A549 (cell line): ENCODE data around the gene ANO4. TPM values are rescaled to one million over a fixed set of nuclear protein-coding genes. Genes with fewer than 3 reads are reported as not detected.

ENCODE experiments used
- ATAC-seq, 2 experiments: fragments of 200-7000 bp in 1 of 2; fragments of >200 bp in 1 of 2; cut with Nextera tagmentation in 1 of 2; cut with Tn5 transposase in 1 of 2; 3 replicates each; pipeline versions ENCODE4 v1.8.0 to v1.9.1; 2018 to 2020; ENCODE audit warnings: mild to moderate bottlenecking in 1 of 2, moderate library complexity in 1 of 2
- CTCF ChIA-PET: fragments of 300-600 bp; sonication (Branson Sonifier 250); formaldehyde crosslinking; extraction: SDS; loops from one replicate; lab custom pipeline; 2021; ENCODE audit warnings: antibody characterized with exemption, inconsistent platforms; lab: Yijun Ruan, JAX
- POLR2A ChIA-PET: fragments of 350-600 bp; formaldehyde crosslinking; extraction: SDS; loops from one replicate; lab custom pipeline; 2021; ENCODE audit warnings: antibody characterized with exemption, inconsistent platforms; lab: Yijun Ruan, JAX
- DNase-seq, 2 experiments: peaks; one replicate each; pipeline versions ENCODE4 v3.0.0 to v3.0.0-alpha.2; 2011 to 2016; ENCODE audit warnings: low read depth in 1 of 2, low spot score in 1 of 2
- FAIRE-seq: peaks from 2 replicates; lab custom pipeline; 2011; peaks lifted over from hg19 to GRCh38; lab: Jason Lieb, UNC
- H3K27ac ChIP-seq, 2 experiments: fragments of >200 bp; sonication (Bioruptor Twin); formaldehyde crosslinking; 3 replicates each; pipeline ENCODE4 v1.5.1; 2016 to 2017
- H3K4me1 ChIP-seq: fragments of >200 bp; sonication (Bioruptor Twin); formaldehyde crosslinking; 3 replicates; pipeline ENCODE4 v1.6.1; 2016
- H3K4me2 ChIP-seq: fragments of >200 bp; sonication (Bioruptor Twin); formaldehyde crosslinking; 3 replicates; pipeline ENCODE4 v1.6.1; 2016
- H3K4me3 ChIP-seq: fragments of >200 bp; sonication (Bioruptor Twin); formaldehyde crosslinking; 3 replicates; pipeline ENCODE4 v1.5.1; 2016
- H3K9me3 ChIP-seq: fragments of >200 bp; sonication (Bioruptor Twin); formaldehyde crosslinking; 3 replicates; pipeline ENCODE4 v1.6.1; 2016
- BHLHE40 ChIP-seq: IDR thresholded peaks from 2 replicates; pipeline ENCODE4 v1.6.1; 2012; ENCODE audit warnings: low read depth, low read length, inconsistent platforms
- CBX2 ChIP-seq: fragments of 200-600 bp; sonication (generic); IDR thresholded peaks from 2 replicates; pipeline ENCODE4 v1.6.1; 2016; ENCODE audit warnings: low read depth, mild to moderate bottlenecking, borderline replicate concordance
- CBX8 ChIP-seq: fragments of 200-600 bp; sonication (generic); IDR thresholded peaks from 2 replicates; pipeline ENCODE4 v1.6.1; 2016
- EHF ChIP-seq: fragments of 250-450 bp; sonication (Bioruptor Pico); IDR thresholded peaks from 2 replicates; pipeline ENCODE4 v1.5.0; 2020; ENCODE audit warnings: mild to moderate bottlenecking
- ESRRA ChIP-seq: fragments of 150-350 bp; IDR thresholded peaks from 2 replicates; pipeline ENCODE4 v1.6.1; 2014; ENCODE audit warnings: mild to moderate bottlenecking, low read length, borderline replicate concordance
- FOSB ChIP-seq: fragments of 250-450 bp; sonication (Bioruptor Pico); IDR thresholded peaks from 2 replicates; pipeline ENCODE4 v1.5.0; 2020; ENCODE audit warnings: mild to moderate bottlenecking, moderate library complexity
- HDAC2 ChIP-seq: fragments of 200-600 bp; sonication (generic); IDR thresholded peaks from 2 replicates; pipeline ENCODE4 v1.6.1; 2016
- HMGXB4 ChIP-seq: fragments of 250-450 bp; sonication (Bioruptor Pico); IDR thresholded peaks from 2 replicates; pipeline ENCODE4 v1.5.0; 2021; ENCODE audit warnings: mild to moderate bottlenecking, moderate library complexity, borderline replicate concordance
- HOXB13 ChIP-seq: fragments of 250-450 bp; sonication (Bioruptor Pico); IDR thresholded peaks from 2 replicates; pipeline ENCODE4 v1.5.0; 2020; ENCODE audit warnings: low read depth, mild to moderate bottlenecking, moderate library complexity
- HOXB5 ChIP-seq: fragments of 250-450 bp; sonication (Bioruptor Pico); IDR thresholded peaks from 2 replicates; pipeline ENCODE4 v1.5.0; 2020; ENCODE audit warnings: mild to moderate bottlenecking, moderate library complexity
- JUNB ChIP-seq: fragments of >200 bp; sonication (Bioruptor Twin); formaldehyde crosslinking; IDR thresholded peaks from 2 replicates; pipeline ENCODE4 v1.6.1; 2016
- MYC ChIP-seq: IDR thresholded peaks from 2 replicates; pipeline ENCODE4 v1.6.1; 2012; ENCODE audit warnings: mild to moderate bottlenecking, inconsistent platforms, low read length, improper control_type of control experiment, borderline replicate concordance
- PHF8 ChIP-seq: fragments of 200-600 bp; sonication (generic); IDR thresholded peaks from 2 replicates; pipeline ENCODE4 v1.6.1; 2016; ENCODE audit warnings: low read depth, mild to moderate bottlenecking, antibody characterized with exemption, moderate library complexity, borderline replicate concordance
- RARB ChIP-seq: fragments of 250-450 bp; sonication (Bioruptor Pico); IDR thresholded peaks from 2 replicates; pipeline ENCODE4 v1.8.0; 2021; ENCODE audit warnings: mild to moderate bottlenecking, moderate library complexity
- REST ChIP-seq: fragments of 200-600 bp; sonication (generic); IDR thresholded peaks from 2 replicates; pipeline ENCODE4 v1.6.1; 2016; ENCODE audit warnings: antibody characterized with exemption, mild to moderate bottlenecking, moderate library complexity
- RFX5 ChIP-seq: fragments of 450-650 bp; IDR thresholded peaks from 2 replicates; pipeline ENCODE4 v1.7.1; 2014; ENCODE audit warnings: antibody characterized with exemption, mild to moderate bottlenecking, moderate library complexity
- RNF2 ChIP-seq: fragments of 200-600 bp; sonication (generic); IDR thresholded peaks from 2 replicates; pipeline ENCODE4 v1.6.1; 2016; ENCODE audit warnings: low read depth, mild to moderate bottlenecking, antibody characterized with exemption, moderate library complexity, borderline replicate concordance
- SMC3 ChIP-seq: fragments of >200 bp; sonication (Bioruptor Twin); formaldehyde crosslinking; IDR thresholded peaks from 3 replicates; pipeline ENCODE4 v1.6.1; 2018; ENCODE audit warnings: inconsistent platforms
- TP53 ChIP-seq: fragments of 250-450 bp; sonication (Bioruptor Pico); IDR thresholded peaks from 2 replicates; pipeline ENCODE4 v1.5.0; 2021; ENCODE audit warnings: mild to moderate bottlenecking, moderate library complexity
- ZFP36 ChIP-seq: fragments of 450-650 bp; IDR thresholded peaks from 2 replicates; pipeline ENCODE4 v1.6.1; 2014; ENCODE audit warnings: borderline replicate concordance; ENCODE audit not compliant: partially characterized antibody
- ZNF302 ChIP-seq: fragments of 250-450 bp; sonication (Bioruptor Pico); IDR thresholded peaks from 2 replicates; pipeline ENCODE4 v1.9.0; 2021; ENCODE audit warnings: inconsistent platforms, mild to moderate bottlenecking, moderate library complexity
- ZSCAN20 ChIP-seq: fragments of 250-450 bp; sonication (Bioruptor Pico); IDR thresholded peaks from 2 replicates; pipeline ENCODE4 v1.8.0; 2022; ENCODE audit warnings: mild to moderate bottlenecking, moderate library complexity
- WGBS: methylation state at CpG from one replicate; pipeline ENCODE4 v1.1.6; 2017; ENCODE audit errors: missing lambda C conversion rate; 5-methylcytosine and 5-hydroxymethylcytosine counted together
- polyA plus RNA-seq, 4 experiments: library from polyadenylated mRNA; depleted of rRNA in 3 of 4; stranded (reverse); fragments of >200 nt; fragmentation: RNase III in 1 of 4; extraction: RNeasy Plus Mini Kit Qiagen cat#74134 plus additional on column Dnase treatment in 1 of 4; gene quantifications; 2 replicates in 3 of 4; 3 replicates in 1 of 4; pipeline ENCODE4 v1.2.3, GENCODE V29; 2011 to 2017
- TF ChIP-seq, protein P1 (sequence below): fragments of 450-650 bp; IDR thresholded peaks from 2 replicates; pipeline ENCODE4 v1.6.1; 2014; ENCODE audit warnings: antibody characterized with exemption
- TF ChIP-seq, protein P2 (sequence below): fragments of >200 bp; sonication (Bioruptor Twin); formaldehyde crosslinking; IDR thresholded peaks from 3 replicates; pipeline ENCODE4 v1.6.1; 2016

The ANO4 gene
- polyA plus RNA-seq, 2 of the 4 experiments (the other 2 are of a cell fraction): 0.17 TPM; not detected in 1

DNA sequence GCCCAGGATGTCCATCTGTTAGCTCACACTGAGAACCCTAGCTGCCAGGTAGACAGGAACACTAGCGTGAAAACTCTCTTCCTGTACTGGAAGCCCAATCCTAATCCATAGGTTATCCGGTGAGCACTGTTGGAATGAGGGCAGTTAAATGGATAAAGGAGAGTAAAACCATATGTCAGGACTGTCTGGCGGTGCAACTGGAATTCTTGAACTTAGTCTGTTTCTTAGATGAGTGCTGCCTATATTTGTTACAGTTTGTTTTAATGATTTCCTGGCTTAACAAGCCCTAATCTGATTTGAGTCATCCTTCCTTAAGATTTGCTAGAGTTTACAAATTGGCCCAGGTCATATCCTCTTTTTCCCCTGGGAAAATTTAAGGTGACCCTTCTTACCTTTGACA is 104.7 kb downstream of the ANO4 start:
- CTCF ChIA-PET: no interaction called here
- FAIRE-seq: no peak
- H3K4me3 ChIP-seq: no peak overlapping the region
- TF ChIP-seq ESRRA (no peak), MYC (no peak), RFX5 (no peak), HDAC2 (no peak), PHF8 (no peak), SMC3 (no peak), RNF2 (no peak), REST (no peak), CBX2 (no peak), HMGXB4 (CRISPR knock-in tag) (no peak), TP53 (CRISPR knock-in tag) (no peak), BHLHE40 (no peak), FOSB (CRISPR knock-in tag) (no peak), JUNB (no peak)
- TF ChIP-seq, protein P1, sequence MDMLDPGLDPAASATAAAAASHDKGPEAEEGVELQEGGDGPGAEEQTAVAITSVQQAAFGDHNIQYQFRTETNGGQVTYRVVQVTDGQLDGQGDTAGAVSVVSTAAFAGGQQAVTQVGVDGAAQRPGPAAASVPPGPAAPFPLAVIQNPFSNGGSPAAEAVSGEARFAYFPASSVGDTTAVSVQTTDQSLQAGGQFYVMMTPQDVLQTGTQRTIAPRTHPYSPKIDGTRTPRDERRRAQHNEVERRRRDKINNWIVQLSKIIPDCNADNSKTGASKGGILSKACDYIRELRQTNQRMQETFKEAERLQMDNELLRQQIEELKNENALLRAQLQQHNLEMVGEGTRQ: no peak
- TF ChIP-seq, protein P2, sequence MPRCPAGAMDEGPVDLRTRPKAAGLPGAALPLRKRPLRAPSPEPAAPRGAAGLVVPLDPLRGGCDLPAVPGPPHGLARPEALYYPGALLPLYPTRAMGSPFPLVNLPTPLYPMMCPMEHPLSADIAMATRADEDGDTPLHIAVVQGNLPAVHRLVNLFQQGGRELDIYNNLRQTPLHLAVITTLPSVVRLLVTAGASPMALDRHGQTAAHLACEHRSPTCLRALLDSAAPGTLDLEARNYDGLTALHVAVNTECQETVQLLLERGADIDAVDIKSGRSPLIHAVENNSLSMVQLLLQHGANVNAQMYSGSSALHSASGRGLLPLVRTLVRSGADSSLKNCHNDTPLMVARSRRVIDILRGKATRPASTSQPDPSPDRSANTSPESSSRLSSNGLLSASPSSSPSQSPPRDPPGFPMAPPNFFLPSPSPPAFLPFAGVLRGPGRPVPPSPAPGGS: no peak
- TF ChIP-seq, all 56 proteins: peak for 0
- ATAC-seq (no peak), DNase-seq (no peak)
- no peaks in the 10 kb centered on the region for H3K4me1 ChIP-seq
- H3K4me2 ChIP-seq: no peak overlapping the region
- H3K27ac ChIP-seq: no peak overlapping the region
- POLR2A ChIA-PET: no interaction called here
- WGBS: 33% methylated on average over 3 of the region's 3 CpGs
- H3K9me3 ChIP-seq: no peaks in the 10 kb centered on the region

DNA sequence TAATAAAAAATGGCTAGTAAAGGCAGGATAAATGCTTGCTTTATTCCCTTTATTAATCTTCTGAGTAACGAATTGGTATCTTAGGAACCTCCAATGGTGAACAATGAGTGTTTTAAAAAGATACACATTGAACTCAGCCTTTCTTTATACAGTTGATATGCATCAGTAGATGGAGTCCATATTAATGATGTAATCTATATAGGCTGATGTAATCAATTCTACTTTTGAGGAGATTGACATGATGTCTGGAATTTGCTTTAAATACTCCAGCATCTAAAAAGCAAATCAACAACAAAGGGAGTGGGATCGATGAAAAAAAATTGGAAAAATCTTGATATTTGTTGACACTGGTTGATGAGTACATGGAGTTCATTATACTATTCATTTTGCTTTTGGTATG is 106.2 kb downstream of the ANO4 start:
- no peak overlapping the region for H3K4me3 ChIP-seq
- FAIRE-seq: peak; percentile 54
- WGBS: 22% methylated on average over 2 of the region's 2 CpGs
- TF ChIP-seq ZFP36 (no peak), ESRRA (no peak), RFX5 (no peak), ZNF302 (no peak), RARB (CRISPR knock-in tag) (no peak), ZSCAN20 (CRISPR knock-in tag) (no peak), HOXB13 (no peak), CBX2 (no peak), CBX8 (no peak), HOXB5 (CRISPR knock-in tag) (no peak), EHF (no peak)
- H3K9me3 ChIP-seq: no peaks in the 10 kb centered on the region
- ATAC-seq: no peak
- no peak overlapping the region for H3K27ac ChIP-seq
- DNase-seq: no peak
- H3K4me1 ChIP-seq: no peaks in the 10 kb centered on the region
- ChIA-PET CTCF (no interaction called here), POLR2A (no interaction called here)
- no peak overlapping the region for H3K4me2 ChIP-seq
